DOHH2 (cell line): ENCODE data around the gene CDH4.

Experiments
- H3F3A ChIP-seq: fragments of 200-600 bp; sonication (generic), shearing (Covaris generic); 2 replicates; pipeline ENCODE4 v1.6.0; 2016; ENCODE audit warnings: antibody characterized with exemption, mild to moderate bottlenecking; ENCODE audit not compliant: control insufficient read depth, insufficient read depth
- H3K27ac ChIP-seq: fragments of 200-600 bp; sonication (generic); 2 replicates; pipeline ENCODE4 v1.5.1; 2014; ENCODE audit warnings: low read depth, mild to moderate bottlenecking, low read length, moderate library complexity
- H3K27me3 ChIP-seq: fragments of 200-600 bp; sonication (generic); 2 replicates; pipeline ENCODE4 v1.6.1; 2014; ENCODE audit warnings: mild to moderate bottlenecking, low read length, mixed read lengths; ENCODE audit not compliant: control insufficient read depth
- H3K36me3 ChIP-seq: fragments of 200-600 bp; sonication (generic); 2 replicates; pipeline ENCODE4 v1.6.1; 2014; ENCODE audit warnings: mild to moderate bottlenecking, low read length, moderate library complexity, mixed read lengths; ENCODE audit not compliant: control insufficient read depth
- H3K4me1 ChIP-seq: fragments of 200-600 bp; sonication (generic); 2 replicates; pipeline ENCODE4 v1.6.1; 2014; ENCODE audit warnings: mild to moderate bottlenecking, low read length, mixed read lengths; ENCODE audit not compliant: control insufficient read depth
- H3K4me2 ChIP-seq: fragments of 200-600 bp; sonication (generic); 2 replicates; pipeline ENCODE4 v1.6.0; 2014; ENCODE audit warnings: mild to moderate bottlenecking, low read length, moderate library complexity
- H3K4me3 ChIP-seq: fragments of 200-600 bp; sonication (generic); 2 replicates; pipeline ENCODE4 v1.5.1; 2014; ENCODE audit warnings: mild to moderate bottlenecking, low read length, mixed read lengths
- H3K79me2 ChIP-seq: fragments of 200-600 bp; sonication (generic); 2 replicates; pipeline ENCODE4 v1.6.1; 2014; ENCODE audit warnings: mild to moderate bottlenecking, low read length, mixed read lengths; ENCODE audit not compliant: control insufficient read depth
- H3K9me2 ChIP-seq: fragments of 200-600 bp; sonication (generic); replicated peaks from 2 replicates; pipeline ENCODE4 v1.6.1; 2014; ENCODE audit warnings: mild to moderate bottlenecking, low read length, mixed read lengths; ENCODE audit not compliant: control insufficient read depth
- H3K9me3 ChIP-seq: fragments of 200-600 bp; sonication (generic); 2 replicates; pipeline ENCODE4 v1.6.1; 2014; ENCODE audit warnings: antibody characterized with exemption, low read length, mixed read lengths; ENCODE audit not compliant: control insufficient read depth, insufficient read depth
- H4K20me1 ChIP-seq: fragments of 200-600 bp; sonication (generic); 2 replicates; pipeline ENCODE4 v1.6.0; 2014; ENCODE audit warnings: low read depth, mild to moderate bottlenecking, antibody characterized with exemption, low read length, moderate library complexity; ENCODE audit not compliant: control insufficient read depth, insufficient read depth
- EZH2phosphoT487 ChIP-seq: fragments of 200-600 bp; sonication (generic); IDR thresholded peaks from 2 replicates; pipeline ENCODE4 v1.6.1; 2017; ENCODE audit warnings: borderline replicate concordance, mild to moderate bottlenecking, antibody characterized with exemption, low read length, moderate library complexity, mixed read lengths
- TF ChIP-seq, protein P1 (sequence below): fragments of 200-600 bp; sonication (generic); IDR thresholded peaks from one replicate; pipeline ENCODE4 v1.5.1; 2014; ENCODE audit warnings: antibody characterized with exemption, mild to moderate bottlenecking, low read depth, low read length; ENCODE audit not compliant: poor library complexity, severe bottlenecking

The CDH4 gene

DNA sequence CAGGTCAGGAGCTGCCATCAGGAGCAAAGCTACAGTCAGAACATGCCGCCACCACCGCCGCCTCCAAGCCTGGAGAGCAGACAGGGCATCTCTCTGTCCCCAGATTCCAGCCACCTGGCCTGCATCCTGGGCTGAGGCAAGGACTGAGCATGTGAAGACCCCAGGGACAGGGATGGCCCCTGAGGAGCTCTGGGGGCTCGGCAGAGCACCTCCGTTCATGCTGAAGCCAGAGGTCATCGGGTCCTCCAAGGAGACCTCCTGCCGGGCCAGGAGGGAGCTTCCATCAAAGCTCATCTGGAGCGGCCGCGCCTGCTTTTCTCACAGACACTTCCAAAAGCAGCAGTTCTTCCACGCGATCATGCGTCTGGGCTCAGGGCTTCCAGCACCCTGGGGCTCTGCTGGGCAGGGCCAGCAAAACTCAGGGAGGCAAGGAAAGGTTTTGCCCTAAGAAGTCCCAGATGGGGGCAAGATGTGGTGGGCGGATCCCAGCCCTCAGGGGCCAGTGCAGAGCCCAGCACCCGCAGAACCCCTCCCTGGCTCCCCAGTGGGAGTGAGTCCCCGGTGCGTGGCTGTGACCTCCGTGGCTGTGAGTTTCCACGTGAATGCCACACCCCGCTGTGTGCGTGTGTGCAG is 675.2 kb downstream of the CDH4 start:
- H3F3A ChIP-seq, result no peaks in the 10 kb centered on the region
- no peak overlapping the region for H3K4me2 ChIP-seq
- TF ChIP-seq EZH2phosphoT487, result no peak
- TF ChIP-seq, protein P1, sequence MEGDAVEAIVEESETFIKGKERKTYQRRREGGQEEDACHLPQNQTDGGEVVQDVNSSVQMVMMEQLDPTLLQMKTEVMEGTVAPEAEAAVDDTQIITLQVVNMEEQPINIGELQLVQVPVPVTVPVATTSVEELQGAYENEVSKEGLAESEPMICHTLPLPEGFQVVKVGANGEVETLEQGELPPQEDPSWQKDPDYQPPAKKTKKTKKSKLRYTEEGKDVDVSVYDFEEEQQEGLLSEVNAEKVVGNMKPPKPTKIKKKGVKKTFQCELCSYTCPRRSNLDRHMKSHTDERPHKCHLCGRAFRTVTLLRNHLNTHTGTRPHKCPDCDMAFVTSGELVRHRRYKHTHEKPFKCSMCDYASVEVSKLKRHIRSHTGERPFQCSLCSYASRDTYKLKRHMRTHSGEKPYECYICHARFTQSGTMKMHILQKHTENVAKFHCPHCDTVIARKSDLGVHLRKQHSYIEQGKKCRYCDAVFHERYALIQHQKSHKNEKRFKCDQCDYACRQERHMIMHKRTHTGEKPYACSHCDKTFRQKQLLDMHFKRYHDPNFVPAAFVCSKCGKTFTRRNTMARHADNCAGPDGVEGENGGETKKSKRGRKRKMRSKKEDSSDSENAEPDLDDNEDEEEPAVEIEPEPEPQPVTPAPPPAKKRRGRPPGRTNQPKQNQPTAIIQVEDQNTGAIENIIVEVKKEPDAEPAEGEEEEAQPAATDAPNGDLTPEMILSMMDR, result no peak
- H3K9me2 ChIP-seq, result no peaks in the 10 kb centered on the region
- H3K9me3 ChIP-seq, result no peaks in the 10 kb centered on the region
- H3K79me2 ChIP-seq, result no peaks in the 10 kb centered on the region
- H3K27ac ChIP-seq, result no peak overlapping the region
- no peaks in the 10 kb centered on the region for H3K36me3 ChIP-seq
- H4K20me1 ChIP-seq, result no peaks in the 10 kb centered on the region
- H3K4me3 ChIP-seq, result no peak overlapping the region
- no peaks in the 10 kb centered on the region for H3K27me3 ChIP-seq
- H3K4me1 ChIP-seq, result no peaks in the 10 kb centered on the region

DNA sequence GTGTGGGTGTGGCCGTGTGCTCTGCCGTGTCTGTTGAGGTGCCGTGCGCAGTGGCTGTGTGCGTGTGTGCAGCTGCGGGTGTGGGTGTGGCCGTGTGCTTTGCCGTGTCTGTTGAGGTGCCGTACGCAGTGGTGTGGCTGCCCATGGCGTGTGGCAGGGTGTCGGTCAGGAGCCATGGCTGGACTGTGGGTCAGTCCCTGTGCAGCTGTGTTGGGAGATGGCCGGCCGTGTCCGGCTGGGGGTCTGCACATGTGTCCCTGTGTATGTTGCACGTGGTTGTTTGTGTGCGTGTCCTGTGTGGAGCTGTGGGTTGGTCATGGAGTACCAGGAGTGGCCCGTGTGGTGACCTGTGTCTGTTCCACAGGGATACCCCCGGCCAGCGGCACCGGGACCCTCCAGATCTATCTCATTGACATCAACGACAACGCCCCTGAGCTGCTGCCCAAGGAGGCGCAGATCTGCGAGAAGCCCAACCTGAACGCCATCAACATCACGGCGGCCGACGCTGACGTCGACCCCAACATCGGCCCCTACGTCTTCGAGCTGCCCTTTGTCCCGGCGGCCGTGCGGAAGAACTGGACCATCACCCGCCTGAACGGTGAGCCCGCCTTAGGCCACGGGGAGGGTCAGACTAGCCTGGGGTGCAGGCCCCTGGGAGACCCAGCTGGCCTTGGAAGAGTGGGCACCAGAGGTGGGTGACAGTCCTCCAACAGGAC is 675.9 kb downstream of the CDH4 start:
- Histone ChIP-seq H3K4me2 (no peak overlapping the region), H3F3A (no peaks in the 10 kb centered on the region), H3K4me1 (no peaks in the 10 kb centered on the region), H4K20me1 (no peaks in the 10 kb centered on the region), H3K4me3 (no peak overlapping the region), H3K27me3 (no peaks in the 10 kb centered on the region), H3K9me2 (no peaks in the 10 kb centered on the region), H3K27ac (no peak overlapping the region), H3K36me3 (no peaks in the 10 kb centered on the region), H3K79me2 (no peaks in the 10 kb centered on the region), H3K9me3 (no peaks in the 10 kb centered on the region)
- TF ChIP-seq, protein P1, result no peak
- no peak for TF ChIP-seq EZH2phosphoT487

DNA sequence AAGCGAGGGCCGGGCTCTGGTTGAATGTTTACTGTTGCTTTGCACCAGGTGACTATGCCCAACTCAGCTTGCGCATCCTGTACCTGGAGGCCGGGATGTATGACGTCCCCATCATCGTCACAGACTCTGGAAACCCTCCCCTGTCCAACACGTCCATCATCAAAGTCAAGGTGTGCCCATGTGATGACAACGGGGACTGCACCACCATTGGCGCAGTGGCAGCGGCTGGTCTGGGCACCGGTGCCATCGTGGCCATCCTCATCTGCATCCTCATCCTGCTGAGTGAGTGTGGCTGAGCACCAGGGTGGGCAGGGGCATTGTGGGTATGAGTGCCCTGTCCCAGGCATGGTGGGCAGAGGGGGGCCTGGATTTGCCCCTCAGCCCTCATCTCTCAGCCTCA is 677.5 kb downstream of the CDH4 start:
- no peaks in the 10 kb centered on the region for H4K20me1 ChIP-seq
- no peak overlapping the region for H3K4me3 ChIP-seq
- no peak overlapping the region for H3K27ac ChIP-seq
- no peaks in the 10 kb centered on the region for H3F3A ChIP-seq
- no peaks in the 10 kb centered on the region for H3K9me3 ChIP-seq
- H3K36me3 ChIP-seq, result no peaks in the 10 kb centered on the region
- TF ChIP-seq, protein P1, result no peak
- TF ChIP-seq EZH2phosphoT487, result no peak
- no peaks in the 10 kb centered on the region for H3K79me2 ChIP-seq
- H3K4me2 ChIP-seq, result no peak overlapping the region
- H3K9me2 ChIP-seq, result no peaks in the 10 kb centered on the region
- no peaks in the 10 kb centered on the region for H3K27me3 ChIP-seq
- no peaks in the 10 kb centered on the region for H3K4me1 ChIP-seq
